Spinal cord (tissue), 10 donors: ENCODE data around the gene GCSH. TPM values are rescaled to one million over a fixed set of nuclear protein-coding genes. Genes with fewer than 3 reads are reported as not detected.

Experiments
- DNase-seq, 6 donors: peaks; one replicate each; pipeline versions ENCODE4 v3.0.0 to v3.0.0-alpha.2; 2013 to 2015; ENCODE audit warnings: low spot score in 6 of 6, low read depth in 4 of 6
- H3K27ac ChIP-seq: one replicate; pipeline ENCODE4 v1.5.1; 2013; ENCODE audit warnings: low read depth, low read length, control low read depth
- H3K27me3 ChIP-seq: one replicate; pipeline ENCODE4 v1.6.1; 2013; ENCODE audit warnings: low read length; ENCODE audit not compliant: control insufficient read depth, insufficient read depth
- H3K36me3 ChIP-seq: one replicate; pipeline ENCODE4 v1.6.1; 2013; ENCODE audit warnings: low read length; ENCODE audit not compliant: control insufficient read depth, insufficient read depth
- H3K4me1 ChIP-seq: one replicate; pipeline ENCODE4 v1.6.1; 2013; ENCODE audit warnings: low read length; ENCODE audit not compliant: control insufficient read depth, insufficient read depth
- H3K4me3 ChIP-seq: one replicate; pipeline ENCODE4 v1.5.1; 2013; ENCODE audit warnings: low read depth, low read length, control low read depth
- H3K9me3 ChIP-seq: one replicate; pipeline ENCODE4 v1.6.1; 2013; ENCODE audit warnings: low read length; ENCODE audit not compliant: control insufficient read depth, insufficient read depth
- WGBS: methylation state at CpG from one replicate; pipeline ENCODE4 v1.1.5; 2013; ENCODE audit warnings: missing lambda C conversion rate; ENCODE audit not compliant: insufficient coverage; 5-methylcytosine and 5-hydroxymethylcytosine counted together
- polyA plus RNA-seq, 2 donors: library from polyadenylated mRNA; unstranded; fragments of 120-200 nt; gene quantifications; one replicate each; pipeline ENCODE4 v1.2.1, GENCODE V29; 2013; ENCODE audit not compliant: insufficient read length in 2 of 2
- total RNA-seq, 2 donors: library from RNA; depleted of rRNA in 1 of 2; stranded (reverse); fragments of 120-200 nt in 1 of 2; fragments of >200 nt in 1 of 2; gene quantifications; one replicate each; pipeline versions ENCODE4 v1.2.3 to v1.2.4, GENCODE V29; 2013 to 2014
- donor health status: healthy.

The GCSH gene
- total and polyA plus RNA-seq, 4 donors, result 48.6 to 149 (median 83.6) TPM

GRCh38 chr16:81106826-81107503 is 10.8 kb upstream of the GCSH start:
- Histone ChIP-seq H3K4me3 (no peak overlapping the region), H3K36me3 (no peaks in the 10 kb centered on the region), H3K27me3 (no peaks in the 10 kb centered on the region), H3K27ac (no peak overlapping the region), H3K4me1 (no peaks in the 10 kb centered on the region), H3K9me3 (no peaks in the 10 kb centered on the region)
- no peak for DNase-seq
- WGBS, result 38% methylated on average over 3 of the region's 8 CpGs

- no peaks in the 10 kb centered on the region for H3K27me3 ChIP-seq
- no peaks in the 10 kb centered on the region for H3K36me3 ChIP-seq
- 86% methylated on average over 1 of the region's 1 CpG for WGBS
These were observed 9.8 kb upstream of the GCSH start for GRCh38 chr16:81105946-81106345.

GRCh38 chr16:81101702-81102101 is 5.5 kb upstream of the GCSH start:
- no peaks in the 10 kb centered on the region for H3K27me3 ChIP-seq
- DNase-seq, result no peak
- H3K4me3 ChIP-seq, result no peak overlapping the region
- no peaks in the 10 kb centered on the region for H3K36me3 ChIP-seq
- H3K4me1 ChIP-seq, result no peaks in the 10 kb centered on the region
- no peaks in the 10 kb centered on the region for H3K9me3 ChIP-seq
- 88% methylated on average over 8 of the region's 9 CpGs for WGBS
- H3K27ac ChIP-seq, result no peak overlapping the region

More at GRCh38 chr16:81105946-81106345, 9.8 kb upstream of the GCSH start:
- Histone ChIP-seq H3K4me1 (no peaks in the 10 kb centered on the region), H3K27ac (no peak overlapping the region), H3K4me3 (no peak overlapping the region), H3K9me3 (no peaks in the 10 kb centered on the region)
- DNase-seq, result no peak

GRCh38 chr16:81099958-81100357 is 3.8 kb upstream of the GCSH start:
- H3K27me3 ChIP-seq, result no peaks in the 10 kb centered on the region
- no peaks in the 10 kb centered on the region for H3K36me3 ChIP-seq
- H3K9me3 ChIP-seq, result no peaks in the 10 kb centered on the region
- peaks cover 6% of the 10 kb centered on the region for H3K4me1 ChIP-seq
- DNase-seq, result no peak
- no peak overlapping the region for H3K27ac ChIP-seq
- H3K4me3 ChIP-seq, result no peak overlapping the region

- peaks cover 13% of the 10 kb centered on the region for H3K4me1 ChIP-seq
- no peaks in the 10 kb centered on the region for H3K27me3 ChIP-seq
- H3K36me3 ChIP-seq, result peaks cover 3% of the 10 kb centered on the region
- H3K27ac ChIP-seq, result no peak overlapping the region
- WGBS, result 100% methylated on average over 2 of the region's 6 CpGs
- no peaks in the 10 kb centered on the region for H3K9me3 ChIP-seq
- H3K4me3 ChIP-seq, result no peak overlapping the region
- DNase-seq, result no peak
These were observed 1.0 kb upstream of the GCSH start for GRCh38 chr16:81097230-81097629.

GRCh38 chr16:81096715-81097208 is 567 bp upstream of the GCSH start:
- Histone ChIP-seq H3K27ac (peak overlapping the region; percentile 60), H3K36me3 (peaks cover 3% of the 10 kb centered on the region), H3K4me3 (peak overlapping the region; percentile 14), H3K4me1 (peaks cover 13% of the 10 kb centered on the region), H3K27me3 (no peaks in the 10 kb centered on the region), H3K9me3 (no peaks in the 10 kb centered on the region)
- WGBS, result 51% methylated on average over 6 of the region's 8 CpGs
- DNase-seq, result no peak

- Histone ChIP-seq H3K4me3 (peak overlapping the region; percentile 65), H3K9me3 (no peaks in the 10 kb centered on the region), H3K4me1 (peaks cover 13% of the 10 kb centered on the region), H3K27me3 (no peaks in the 10 kb centered on the region), H3K27ac (no peak overlapping the region), H3K36me3 (peaks cover 3% of the 10 kb centered on the region)
- WGBS, result under 1% methylated on average over 22 of the region's 22 CpGs
- peak in 1 of 6 donors; percentile 1 for DNase-seq
These were observed 592 bp downstream of the GCSH start for GRCh38 chr16:81095653-81095952.

GRCh38 chr16:81094771-81095251 is 1.4 kb downstream of the GCSH start:
- peaks cover 7% of the 10 kb centered on the region for H3K36me3 ChIP-seq
- H3K27ac ChIP-seq, result no peak overlapping the region
- H3K27me3 ChIP-seq, result no peaks in the 10 kb centered on the region
- H3K9me3 ChIP-seq, result no peaks in the 10 kb centered on the region
- peaks cover 13% of the 10 kb centered on the region for H3K4me1 ChIP-seq
- peak overlapping the region; percentile 65 for H3K4me3 ChIP-seq
- WGBS, result 63% methylated on average over 11 of the region's 21 CpGs
- DNase-seq, result peak in 1 of 6 donors; percentile 38

- H3K27ac ChIP-seq, result no peak overlapping the region
- DNase-seq, result no peak
- no peak overlapping the region for H3K4me3 ChIP-seq
- whole genome bisulfite sequencing, result no CpG with 5 or more reads among the region's 5 CpGs
- no peaks in the 10 kb centered on the region for H3K9me3 ChIP-seq
- peaks cover 10% of the 10 kb centered on the region for H3K36me3 ChIP-seq
- no peaks in the 10 kb centered on the region for H3K4me1 ChIP-seq
- H3K27me3 ChIP-seq, result no peaks in the 10 kb centered on the region
These were observed 7.4 kb downstream of the GCSH start for GRCh38 chr16:81088836-81089235.

- no peak for DNase-seq
- Histone ChIP-seq H3K4me3 (no peak overlapping the region), H3K36me3 (peaks cover 7% of the 10 kb centered on the region), H3K9me3 (no peaks in the 10 kb centered on the region), H3K27ac (no peak overlapping the region), H3K27me3 (no peaks in the 10 kb centered on the region), H3K4me1 (peaks cover 9% of the 10 kb centered on the region)
- 40% methylated on average over 1 of the region's 4 CpGs for WGBS
These were observed 15.2 kb downstream of the GCSH start for GRCh38 chr16:81081014-81081413.
